Activated T-helper 1 cell treated with Interleukin-2 at 50 U/mL for 16 hours (primary cell): ENCODE results near the gene POTEG.
"Not testable (repeated sequence)": the region's sequence is repeated elsewhere in the genome, so short reads cannot be mapped to it uniquely, and the experiment has no call there.

Experiments used
- DNase-seq: peaks from one replicate; pipeline ENCODE4 v3.0.0-alpha.2; 2020; ENCODE audit warnings: low read depth

Gene POTEG

GRCh38 chr14:19372813-19373500 lies 61.2 kb downstream of the POTEG start:
- not testable (repeated sequence) for DNase-seq

- not testable (repeated sequence) for DNase-seq
Observed at GRCh38 chr14:19371767-19372166, 62.4 kb downstream of the POTEG start.

GRCh38 chr14:19362803-19363202 lies 71.3 kb downstream of the POTEG start:
- DNase-seq: not testable (repeated sequence)

GRCh38 chr14:19362323-19362722 lies 71.8 kb downstream of the POTEG start:
- not testable (repeated sequence) for DNase-seq

- not testable (repeated sequence) for DNase-seq
Observed at GRCh38 chr14:19361636-19362253, 72.4 kb downstream of the POTEG start.

GRCh38 chr14:19360937-19361635 lies 73.1 kb downstream of the POTEG start:
- DNase-seq: not testable (repeated sequence)
